ENCODE data around the gene QSOX1.

DNA sequence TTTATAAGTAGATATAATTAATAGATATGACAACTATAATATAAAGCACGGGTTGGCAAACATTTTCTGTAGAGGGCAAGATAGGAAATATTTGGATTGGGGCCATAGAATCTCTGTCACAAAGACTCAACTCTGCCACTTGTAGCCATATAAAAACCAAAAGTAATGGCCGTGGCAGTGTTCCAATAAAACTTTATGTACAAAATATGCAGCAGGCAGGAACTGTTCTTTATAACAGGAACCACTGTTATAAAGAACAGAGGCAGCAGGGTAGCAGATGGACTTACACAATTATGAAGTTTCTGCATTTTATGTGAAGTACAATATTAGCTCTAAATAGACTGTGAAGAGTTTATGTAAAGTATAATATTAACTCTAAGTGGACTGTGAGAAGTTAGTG lies 16.9 kb upstream of the QSOX1 start:
- TF ChIP-seq EZH2 (IDR thresholded peaks at IDR 0.05) = no peak
- no peak for TF ChIP-seq POLR2AphosphoS5 (IDR thresholded peaks at IDR 0.05; ENCODE audit: borderline replicate concordance, low read depth, low read length)
- no peak for TF ChIP-seq FOXP2 (optimal IDR thresholded peaks at IDR 0.05; ENCODE audit: control extremely low read depth, extremely low read length, insufficient read depth)

Measured in SK-N-MC (cell line).